Activated T-cell treated with anti-CD3 and anti-CD28 coated beads, Interleukin-2, amount 50 U/mL, for 24 hours (primary cell): ENCODE results near the gene FAM210B.

Experiments used
- DNase-seq: peaks from one replicate; pipeline ENCODE4 v3.0.0-alpha.2; 2020
- H3K27ac Mint-ChIP-seq: 2 replicates; pipeline ENCODE4 v1.8.0; 2020; ENCODE audit warnings: mild to moderate bottlenecking, mixed read lengths
- H3K27me3 Mint-ChIP-seq: 2 replicates; pipeline ENCODE4 v1.8.0; 2020; ENCODE audit warnings: mixed read lengths
- H3K36me3 Mint-ChIP-seq: 2 replicates; pipeline ENCODE4 v1.8.0; 2020; ENCODE audit warnings: low read depth, mixed read lengths
- H3K4me1 Mint-ChIP-seq: 2 replicates; pipeline ENCODE4 v1.8.0; 2020; ENCODE audit warnings: low read depth, mixed read lengths
- H3K4me3 Mint-ChIP-seq: 2 replicates; pipeline ENCODE4 v1.8.0; 2020; ENCODE audit warnings: mild to moderate bottlenecking, moderate library complexity, mixed read lengths
- H3K9me3 Mint-ChIP-seq: 2 replicates; pipeline ENCODE4 v1.8.0; 2020; ENCODE audit warnings: mixed read lengths

The FAM210B gene

DNA sequence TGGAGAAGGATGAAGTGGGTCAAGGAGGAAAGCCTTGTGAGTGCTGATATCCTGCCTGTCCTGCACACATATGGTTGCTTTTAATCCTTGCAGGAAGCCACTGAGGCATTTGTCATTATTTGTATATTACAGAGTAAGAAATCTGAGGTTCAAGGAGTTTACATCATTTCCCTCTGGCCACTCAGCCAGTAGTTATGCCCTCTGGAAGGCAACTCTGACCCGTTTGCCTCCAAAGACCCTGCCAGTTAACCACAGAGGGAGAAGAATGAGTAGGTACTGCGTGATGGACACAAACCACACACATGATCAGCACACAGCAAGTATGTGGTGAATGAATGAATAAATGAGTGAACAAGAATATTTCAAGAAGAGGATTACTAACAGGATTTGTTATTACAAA lies 7.9 kb upstream of the FAM210B start:
- no peaks in the 10 kb centered on the region for H3K4me1 Mint-ChIP-seq

DNA sequence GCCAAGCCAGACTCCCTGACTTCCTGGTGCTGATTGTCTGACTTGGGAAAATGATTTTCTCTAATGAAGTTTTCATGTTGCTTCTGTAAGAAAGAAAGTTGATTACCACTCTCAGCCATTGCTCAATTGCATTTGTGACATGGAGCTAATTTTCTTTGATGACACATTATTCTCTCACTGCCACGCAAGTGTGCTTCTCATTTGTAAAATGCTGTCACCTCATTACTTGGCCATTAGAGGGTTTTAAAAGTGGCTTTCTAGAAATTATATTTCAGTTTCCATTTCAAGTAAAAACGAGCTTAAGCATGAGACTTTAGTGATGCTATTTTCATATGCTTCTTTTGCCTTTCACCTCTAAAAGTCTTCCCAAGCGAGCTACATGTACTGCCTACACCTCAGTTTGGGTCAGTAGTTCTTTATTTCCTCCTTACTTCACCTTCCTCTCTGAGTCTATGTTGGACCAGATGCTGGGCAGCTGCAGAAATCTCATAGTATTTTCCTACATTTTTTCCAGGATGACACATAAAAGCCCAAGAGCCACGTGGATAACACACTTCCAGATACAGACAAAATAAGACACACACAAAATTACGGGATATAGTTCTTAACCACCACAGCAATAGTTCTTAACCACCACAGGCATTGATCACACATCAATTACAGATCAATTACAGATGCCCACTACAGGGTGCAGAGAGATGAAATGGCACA lies 6.3 kb upstream of the FAM210B start:
- Mint-ChIP-seq H3K4me3 (no peak overlapping the region), H3K27ac (no peak overlapping the region), H3K4me1 (no peaks in the 10 kb centered on the region), H3K9me3 (no peaks in the 10 kb centered on the region), H3K36me3 (no peaks in the 10 kb centered on the region), H3K27me3 (peaks cover 16% of the 10 kb centered on the region)
- no peak for DNase-seq

More for the DNA sequence above, 7.9 kb upstream of the FAM210B start:
- H3K9me3 Mint-ChIP-seq = no peaks in the 10 kb centered on the region
- H3K27ac Mint-ChIP-seq = no peak overlapping the region
- no peak overlapping the region for H3K4me3 Mint-ChIP-seq
- peaks cover 26% of the 10 kb centered on the region for H3K27me3 Mint-ChIP-seq
- no peaks in the 10 kb centered on the region for H3K36me3 Mint-ChIP-seq
- DNase-seq = no peak

DNA sequence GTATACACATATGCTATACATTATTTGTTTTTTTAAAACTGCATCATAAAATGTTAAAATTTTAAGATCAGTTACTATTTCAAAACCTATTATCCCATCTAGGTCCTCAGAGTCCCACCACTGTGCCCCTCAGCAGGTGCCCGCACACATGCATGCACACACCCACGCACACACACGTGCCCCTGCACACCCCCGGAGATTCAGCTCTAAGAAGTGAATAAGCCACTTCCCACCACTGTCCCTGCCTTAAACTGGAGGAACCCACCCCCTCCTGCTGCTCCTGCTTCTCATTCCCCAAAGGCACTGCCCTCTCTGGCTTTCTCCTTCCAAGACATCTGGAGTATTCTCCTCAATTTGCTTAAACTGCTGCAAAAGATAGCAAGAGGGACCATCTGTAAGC lies 5.4 kb upstream of the FAM210B start:
- Mint-ChIP-seq H3K27me3 (peaks cover 9% of the 10 kb centered on the region), H3K9me3 (no peaks in the 10 kb centered on the region), H3K4me3 (no peak overlapping the region), H3K27ac (no peak overlapping the region), H3K4me1 (peaks cover 3% of the 10 kb centered on the region), H3K36me3 (no peaks in the 10 kb centered on the region)
- no peak for DNase-seq

DNA sequence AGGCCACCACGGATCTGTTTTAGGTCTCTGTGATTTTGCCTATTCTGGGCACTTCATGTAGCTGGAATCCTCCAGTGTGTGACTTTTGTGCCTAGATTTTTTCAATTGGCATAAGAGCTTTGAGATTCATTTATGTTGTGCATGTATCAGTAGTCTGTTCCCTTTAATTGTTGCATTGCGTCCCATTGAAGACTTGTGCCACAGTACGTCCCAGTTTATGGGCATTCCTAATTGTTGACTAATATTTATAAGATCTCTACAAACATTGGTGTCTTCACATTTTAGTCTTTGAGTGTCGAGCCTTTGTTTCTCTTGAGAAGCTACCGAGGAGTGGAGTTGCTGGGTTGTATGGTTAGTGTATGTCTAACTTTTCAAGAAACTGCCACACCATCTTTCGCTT lies 704 bp upstream of the FAM210B start:
- H3K27ac Mint-ChIP-seq = no peak overlapping the region
- DNase-seq = no peak
- H3K4me1 Mint-ChIP-seq = peaks cover 21% of the 10 kb centered on the region
- H3K27me3 Mint-ChIP-seq = no peaks in the 10 kb centered on the region
- H3K36me3 Mint-ChIP-seq = no peaks in the 10 kb centered on the region
- H3K4me3 Mint-ChIP-seq = peak overlapping the region; percentile 69
- H3K9me3 Mint-ChIP-seq = no peaks in the 10 kb centered on the region

DNA sequence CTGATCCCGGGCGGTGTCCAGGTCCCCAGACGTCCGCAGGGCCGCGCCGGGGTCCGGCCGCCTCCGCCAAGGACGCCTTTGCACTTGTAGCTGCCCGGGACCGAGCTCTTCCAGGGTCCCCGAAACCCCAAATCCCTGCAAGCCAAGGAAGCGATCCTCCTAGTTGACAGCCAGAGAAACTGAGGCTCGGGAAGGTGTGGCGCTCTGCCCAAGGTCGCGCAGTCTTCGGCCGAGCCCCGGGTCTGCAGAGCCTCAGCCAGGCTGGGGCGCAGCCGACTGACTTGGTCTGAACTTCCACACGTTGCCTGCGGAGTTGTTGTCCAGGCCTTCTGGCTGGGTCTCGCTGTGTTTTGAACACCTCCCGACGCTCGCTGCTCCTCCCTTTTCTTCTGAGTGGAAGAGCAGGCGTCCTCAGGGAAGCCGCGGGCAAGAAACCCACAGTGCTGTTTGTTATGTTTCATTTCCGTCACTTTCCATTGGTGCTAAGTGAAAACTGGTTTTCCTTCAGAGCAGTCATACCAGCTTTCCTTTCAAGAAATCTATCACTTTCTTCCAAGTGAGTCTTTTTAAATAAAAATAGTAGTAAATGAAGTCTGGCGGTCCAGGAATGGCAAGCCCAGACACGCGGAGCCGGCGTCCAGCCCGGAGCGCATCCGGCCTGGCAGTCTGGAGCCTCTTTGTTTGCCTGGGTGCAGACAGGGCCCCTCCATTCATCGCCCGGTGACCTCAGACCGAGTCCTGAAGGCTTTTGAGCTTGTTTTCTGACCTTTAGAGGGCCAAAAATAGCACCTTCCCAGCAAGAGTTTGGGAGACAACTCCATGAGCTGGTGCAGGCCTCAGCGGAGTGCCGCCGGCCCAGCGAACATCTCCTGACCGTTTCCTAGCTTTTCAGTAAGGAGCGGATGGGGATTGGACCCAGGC lies 698 bp downstream of the FAM210B start:
- Mint-ChIP-seq H3K4me3 (peak overlapping the region; percentile 85), H3K9me3 (no peaks in the 10 kb centered on the region), H3K4me1 (peaks cover 21% of the 10 kb centered on the region), H3K27me3 (no peaks in the 10 kb centered on the region), H3K27ac (peak overlapping the region; percentile 69), H3K36me3 (no peaks in the 10 kb centered on the region)
- DNase-seq = peak; percentile 56

DNA sequence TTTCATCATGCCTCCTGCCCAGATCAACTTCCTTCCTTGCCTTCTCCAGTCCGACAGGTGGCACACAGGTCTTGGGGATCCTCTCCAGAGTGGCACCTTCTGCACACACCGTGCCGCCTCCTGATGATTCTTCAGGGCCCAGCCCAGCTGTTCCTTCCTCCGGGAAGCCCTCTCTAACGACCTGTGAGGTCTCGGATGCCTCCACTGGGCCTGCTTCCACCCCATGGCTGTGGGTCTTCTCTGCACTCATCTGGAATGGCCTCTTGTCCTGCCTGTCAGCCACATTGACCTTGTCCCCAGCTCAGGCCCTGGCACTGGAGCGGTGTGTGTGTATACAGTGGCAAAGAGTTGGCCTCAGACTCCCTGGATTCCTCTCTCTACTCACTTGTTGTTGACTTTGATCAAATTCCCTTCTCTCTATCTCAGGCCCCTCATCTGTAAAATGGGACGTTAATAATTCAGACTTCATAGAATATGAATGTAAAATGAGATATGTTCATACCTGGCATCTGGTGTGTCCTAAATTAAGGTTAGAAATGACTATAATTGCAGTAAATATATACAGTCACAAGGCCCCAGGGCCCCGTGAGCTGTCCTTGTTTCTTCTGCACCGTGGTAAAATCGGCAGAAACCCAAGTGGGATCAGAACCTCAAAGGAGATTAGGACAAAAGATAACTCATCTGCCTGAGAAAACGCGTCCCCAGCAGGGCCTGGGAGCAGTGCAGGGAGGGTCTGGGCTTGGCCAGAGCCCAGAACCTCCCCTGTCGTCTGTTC lies 1.5 kb downstream of the FAM210B start:
- peak overlapping the region; percentile 16 for H3K27ac Mint-ChIP-seq

DNA sequence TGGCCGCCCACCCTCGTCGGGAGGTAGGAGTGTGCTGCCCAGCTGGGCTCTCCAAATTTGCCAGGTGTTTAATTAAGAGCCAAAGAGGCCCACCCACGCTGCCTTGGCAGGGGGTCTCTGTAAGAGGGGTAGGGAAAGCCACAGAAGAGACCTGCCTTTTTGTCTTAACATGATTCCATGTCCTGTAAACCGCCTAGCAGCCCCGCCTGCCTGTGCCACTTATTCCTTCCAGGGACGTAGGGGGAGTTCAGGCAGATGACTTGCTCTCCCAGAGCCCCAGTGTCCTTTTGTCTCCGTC lies 2.1 kb downstream of the FAM210B start:
- Mint-ChIP-seq H3K4me3 (no peak overlapping the region), H3K36me3 (peaks cover 4% of the 10 kb centered on the region), H3K9me3 (no peaks in the 10 kb centered on the region), H3K4me1 (peaks cover 21% of the 10 kb centered on the region), H3K27ac (no peak overlapping the region), H3K27me3 (no peaks in the 10 kb centered on the region)
- no peak for DNase-seq

More for the DNA sequence above, 1.5 kb downstream of the FAM210B start:
- H3K27me3 Mint-ChIP-seq = no peaks in the 10 kb centered on the region
- DNase-seq = no peak
- peaks cover 21% of the 10 kb centered on the region for H3K4me1 Mint-ChIP-seq
- H3K9me3 Mint-ChIP-seq = no peaks in the 10 kb centered on the region
- peak overlapping the region; percentile 85 for H3K4me3 Mint-ChIP-seq
- no peaks in the 10 kb centered on the region for H3K36me3 Mint-ChIP-seq

DNA sequence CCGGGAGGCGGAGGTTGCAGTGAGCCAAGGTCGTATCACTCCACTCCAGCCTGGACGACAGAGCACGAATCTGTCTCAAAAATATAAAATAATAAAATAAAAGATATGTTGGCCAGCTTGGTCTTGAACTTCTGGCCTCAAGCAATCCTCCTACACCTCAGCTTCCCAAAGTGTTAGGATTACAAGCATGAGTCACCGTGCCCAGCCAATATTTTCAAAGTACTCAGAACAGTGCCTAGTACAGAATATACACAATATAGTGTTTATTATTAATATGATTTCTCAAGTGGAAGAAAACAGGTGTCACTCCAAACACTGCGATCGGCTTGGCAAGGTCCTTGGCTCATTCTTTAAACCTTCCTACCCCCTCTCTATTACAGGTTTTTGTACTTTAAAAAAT lies 3.1 kb downstream of the FAM210B start:
- H3K9me3 Mint-ChIP-seq = no peaks in the 10 kb centered on the region
- H3K4me3 Mint-ChIP-seq = no peak overlapping the region
- H3K27ac Mint-ChIP-seq = no peak overlapping the region
- H3K36me3 Mint-ChIP-seq = peaks cover 14% of the 10 kb centered on the region
- H3K27me3 Mint-ChIP-seq = no peaks in the 10 kb centered on the region
- DNase-seq = no peak
- H3K4me1 Mint-ChIP-seq = peaks cover 21% of the 10 kb centered on the region

DNA sequence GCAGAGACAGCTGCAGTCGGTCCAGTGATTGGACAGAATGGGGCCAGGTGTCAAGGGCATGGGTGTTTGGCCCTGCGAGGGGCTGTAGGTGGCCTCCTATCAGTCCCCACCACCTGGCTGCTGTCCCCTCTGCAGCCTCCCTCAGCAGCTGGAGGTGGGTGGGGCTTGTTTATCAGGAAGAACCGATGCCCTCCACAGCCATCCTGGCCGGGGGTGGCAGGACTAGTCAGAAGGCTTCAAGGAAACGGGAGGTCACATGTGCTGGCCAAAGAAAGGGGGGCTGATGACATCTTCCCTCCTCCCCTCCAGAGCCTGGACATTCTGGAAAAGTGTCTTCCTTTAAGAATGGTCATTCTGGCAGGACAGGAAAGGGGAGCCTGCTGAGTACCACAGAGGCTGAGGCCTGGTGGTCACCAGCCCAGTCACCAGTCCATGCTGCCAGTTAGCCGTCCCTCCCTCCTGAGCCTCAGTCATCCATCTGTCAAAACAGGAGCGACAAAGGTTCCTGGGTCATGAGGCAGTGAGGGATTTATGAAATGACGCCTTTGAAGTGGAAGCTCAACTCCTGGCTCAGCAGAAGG lies 4.1 kb downstream of the FAM210B start:
- peaks cover 24% of the 10 kb centered on the region for H3K36me3 Mint-ChIP-seq
- H3K4me3 Mint-ChIP-seq = no peak overlapping the region
- H3K27me3 Mint-ChIP-seq = no peaks in the 10 kb centered on the region
- no peak overlapping the region for H3K27ac Mint-ChIP-seq
- H3K9me3 Mint-ChIP-seq = no peaks in the 10 kb centered on the region
- DNase-seq = no peak
- H3K4me1 Mint-ChIP-seq = peaks cover 21% of the 10 kb centered on the region

DNA sequence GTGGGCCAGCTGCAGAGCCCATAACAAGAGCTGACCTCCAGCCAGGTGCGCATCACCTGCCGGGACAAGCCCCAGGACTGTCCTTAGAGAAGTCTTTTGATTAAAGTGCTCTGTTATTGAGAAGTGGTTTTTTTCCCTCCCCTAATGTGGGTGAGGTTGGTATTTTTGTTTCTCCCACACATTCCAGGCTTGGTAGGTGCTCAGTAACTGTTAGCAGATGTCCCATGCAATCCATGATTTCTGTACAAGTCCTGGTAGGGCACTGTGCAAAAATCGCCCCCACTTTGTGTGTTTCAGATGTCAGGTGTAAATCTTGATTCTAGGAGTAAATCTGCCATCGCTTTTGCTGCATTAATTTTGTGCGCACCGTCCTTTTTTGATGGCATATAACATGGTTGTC lies 4.7 kb downstream of the FAM210B start:
- Mint-ChIP-seq H3K4me3 (no peak overlapping the region), H3K27me3 (no peaks in the 10 kb centered on the region), H3K9me3 (no peaks in the 10 kb centered on the region), H3K36me3 (peaks cover 29% of the 10 kb centered on the region), H3K27ac (no peak overlapping the region), H3K4me1 (peaks cover 17% of the 10 kb centered on the region)
- no peak for DNase-seq

DNA sequence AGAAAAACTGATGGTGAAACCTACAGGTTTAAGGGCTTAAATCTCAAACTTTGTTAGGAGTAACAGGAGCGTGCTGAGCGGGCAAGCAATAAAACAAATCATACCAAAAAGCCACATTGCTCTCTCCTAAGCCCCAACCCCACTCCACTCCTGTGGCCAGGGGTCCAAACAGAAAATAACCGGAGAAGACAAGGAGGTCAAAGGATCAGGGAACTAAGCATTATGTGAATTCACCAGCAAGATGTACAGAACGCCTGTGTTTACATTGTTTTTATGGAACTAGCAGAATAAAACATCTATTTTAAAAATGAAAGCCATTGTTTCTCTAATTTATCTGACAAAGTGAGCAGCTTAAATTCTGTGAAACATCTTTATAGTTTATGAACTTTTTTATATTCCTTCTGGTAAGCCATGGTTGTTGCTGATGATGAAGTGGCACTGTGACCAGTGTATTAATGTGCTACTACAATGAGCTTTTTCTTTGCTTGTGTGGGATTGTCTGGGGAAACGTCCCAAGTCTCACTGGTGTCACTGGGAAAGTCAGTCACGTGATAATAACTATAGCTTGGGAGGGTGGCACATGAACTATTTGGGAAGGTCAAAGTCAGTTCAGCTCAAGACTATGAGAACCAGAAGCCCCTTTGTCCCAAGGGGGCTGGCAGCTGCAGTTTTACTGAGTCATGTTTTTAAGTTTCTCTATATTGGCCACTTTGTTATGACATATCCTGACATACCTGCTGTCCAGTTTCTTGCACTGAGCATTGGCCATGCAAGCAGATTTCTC lies 9.8 kb downstream of the FAM210B start:
- Mint-ChIP-seq H3K4me1 (peaks cover 11% of the 10 kb centered on the region), H3K27me3 (no peaks in the 10 kb centered on the region), H3K4me3 (no peak overlapping the region), H3K36me3 (peaks cover 78% of the 10 kb centered on the region), H3K27ac (no peak overlapping the region), H3K9me3 (no peaks in the 10 kb centered on the region)
- DNase-seq = no peak

DNA sequence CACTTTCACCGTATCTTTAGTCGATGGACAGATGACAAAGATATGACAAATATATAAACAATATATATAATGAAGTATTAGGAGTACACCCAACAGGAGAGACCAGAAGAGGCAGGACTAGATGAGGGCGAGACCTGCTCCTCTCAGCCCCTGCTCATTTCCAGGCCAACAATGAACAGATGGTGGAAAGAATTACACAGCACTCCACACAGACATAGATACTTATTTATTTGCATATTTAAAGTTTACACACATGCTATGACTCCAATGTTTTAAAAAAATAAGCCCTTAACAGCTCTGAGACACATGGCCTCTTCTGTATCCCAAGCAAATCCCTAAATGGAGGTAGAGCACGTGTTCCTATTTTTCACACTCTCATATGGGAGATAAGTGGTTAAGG lies 10.4 kb downstream of the FAM210B start:
- peaks cover 17% of the 10 kb centered on the region for H3K4me1 Mint-ChIP-seq
- H3K36me3 Mint-ChIP-seq = peaks cover 83% of the 10 kb centered on the region
- H3K27ac Mint-ChIP-seq = no peak overlapping the region

DNA sequence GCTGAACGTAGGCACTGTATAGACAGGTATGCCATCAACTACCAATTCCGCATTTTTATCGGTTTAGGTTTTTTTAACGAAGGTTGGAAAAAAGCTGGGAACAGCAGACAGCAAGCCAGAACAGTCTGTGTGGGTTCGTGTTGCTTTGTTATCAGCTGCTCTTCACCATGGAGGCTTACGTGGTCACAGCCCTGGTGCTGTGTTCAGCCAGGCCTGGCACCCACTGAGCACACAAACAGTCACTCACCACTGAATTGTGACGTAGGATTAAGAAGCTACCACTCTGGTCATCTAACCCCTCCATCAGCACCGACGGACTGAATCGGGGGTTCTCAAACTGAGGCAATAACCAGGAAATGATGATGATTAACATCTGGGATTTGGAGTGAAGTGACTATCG lies 13.2 kb downstream of the FAM210B start:
- no peak overlapping the region for H3K4me3 Mint-ChIP-seq
- no peaks in the 10 kb centered on the region for H3K27me3 Mint-ChIP-seq
- H3K9me3 Mint-ChIP-seq = no peaks in the 10 kb centered on the region
- no peak for DNase-seq
- H3K27ac Mint-ChIP-seq = no peak overlapping the region
- H3K36me3 Mint-ChIP-seq = peaks cover 89% of the 10 kb centered on the region
- peaks cover 19% of the 10 kb centered on the region for H3K4me1 Mint-ChIP-seq

More for the DNA sequence above, 10.4 kb downstream of the FAM210B start:
- Mint-ChIP-seq H3K9me3 (no peaks in the 10 kb centered on the region), H3K27me3 (no peaks in the 10 kb centered on the region), H3K4me3 (no peak overlapping the region)
- DNase-seq = no peak

DNA sequence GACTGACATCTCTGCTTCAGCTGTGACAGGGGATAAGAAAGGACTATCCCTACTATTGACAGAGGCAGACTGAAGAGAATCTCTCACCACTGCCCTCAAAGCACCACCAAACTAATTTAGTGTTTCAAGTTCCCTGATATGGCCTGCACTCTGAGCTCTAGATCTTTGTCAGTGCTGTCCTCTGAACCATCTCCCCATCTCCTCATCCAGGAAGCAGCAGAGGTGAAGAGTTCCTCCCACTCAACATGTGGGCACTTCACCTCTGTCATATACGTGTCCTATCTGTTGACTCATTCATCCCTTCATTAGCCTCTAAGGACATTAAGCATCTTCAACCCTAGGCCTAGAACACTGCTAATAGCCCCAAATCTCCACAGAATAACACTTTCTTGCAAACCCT lies 14.1 kb downstream of the FAM210B start:
- H3K36me3 Mint-ChIP-seq = peaks cover 88% of the 10 kb centered on the region
- H3K9me3 Mint-ChIP-seq = no peaks in the 10 kb centered on the region
- no peak overlapping the region for H3K4me3 Mint-ChIP-seq
- H3K27ac Mint-ChIP-seq = peak overlapping the region; percentile 11
- no peaks in the 10 kb centered on the region for H3K27me3 Mint-ChIP-seq
- no peak for DNase-seq
- peaks cover 19% of the 10 kb centered on the region for H3K4me1 Mint-ChIP-seq
